Endothelial cell of umbilical vein (primary cell): ENCODE data around the gene RPS29. TPM values are rescaled to one million over a fixed set of nuclear protein-coding genes. Genes with fewer than 3 reads are reported as not detected.

Experiments
- BruUV-seq: library from RNA; stranded (reverse); fragments of 400-500 nt; replicated peaks from 2 replicates; lab custom pipeline; 2021; lab: Mats Ljungman, UMichigan
- CTCF ChIA-PET: fragments of 300-600, 350-600 bp; sonication (Branson Sonifier 250); formaldehyde crosslinking; loops from one replicate; lab custom pipeline; 2021; ENCODE audit warnings: antibody characterized with exemption, inconsistent platforms; lab: Charles Lee
- POLR2A ChIA-PET: fragments of 300-600, 350-600 bp; sonication (Branson Sonifier 250); formaldehyde crosslinking; loops from one replicate; lab custom pipeline; 2021; ENCODE audit warnings: antibody characterized with exemption, inconsistent platforms; lab: Charles Lee
- DNase-seq: peaks from one replicate; pipeline ENCODE4 v3.0.0-alpha.2; 2011; ENCODE audit warnings: low read depth, low spot score
- FAIRE-seq: peaks from 2 replicates; lab custom pipeline; 2011; peaks lifted over from hg19 to GRCh38; lab: Jason Lieb, UNC
- H2AFZ ChIP-seq: 2 replicates; pipeline ENCODE4 v1.6.0; 2012; ENCODE audit warnings: low read depth, low read length, control low read depth, inconsistent platforms
- H3K27ac ChIP-seq: 2 replicates; pipeline ENCODE4 v1.5.1; 2011; ENCODE audit warnings: low read depth, mild to moderate bottlenecking, control low read depth, low read length, moderate library complexity; ENCODE audit not compliant: insufficient read depth
- H3K27me3 ChIP-seq, 2 experiments: 2 replicates each; pipeline versions ENCODE4 v1.6.0 to v1.6.1; 2011; ENCODE audit warnings: low read length in 2 of 2, mixed read lengths in 1 of 2; ENCODE audit not compliant: control insufficient read depth in 2 of 2, insufficient read depth in 2 of 2
- H3K36me3 ChIP-seq, 2 experiments: 2 replicates in 1 of 2; 3 replicates in 1 of 2; pipeline ENCODE4 v1.5.1; 2011; ENCODE audit warnings: low read length in 2 of 2, mild to moderate bottlenecking in 1 of 2, moderate library complexity in 1 of 2; ENCODE audit not compliant: control insufficient read depth in 2 of 2, insufficient read depth in 2 of 2; ENCODE audit errors: extremely low read depth in 1 of 2
- H3K4me1 ChIP-seq: 3 replicates; pipeline ENCODE4 v1.5.1; 2011; ENCODE audit warnings: mild to moderate bottlenecking, low read length; ENCODE audit not compliant: control insufficient read depth, insufficient read depth; ENCODE audit errors: extremely low read depth
- H3K4me2 ChIP-seq: 2 replicates; pipeline ENCODE4 v1.6.1; 2011; ENCODE audit warnings: low read length, control low read depth, mixed read lengths; ENCODE audit not compliant: insufficient read depth
- H3K4me3 ChIP-seq, 3 experiments: fragments of 200-600 bp in 1 of 3; sonication (generic), shearing (Covaris generic) in 1 of 3; replicated peaks in 1 of 3; 2 replicates each; pipeline ENCODE4 v1.5.1; 2011 to 2016; ENCODE audit warnings: control low read depth in 3 of 3, low read length in 3 of 3, mild to moderate bottlenecking in 2 of 3, inconsistent platforms in 1 of 3, low read depth in 1 of 3, moderate library complexity in 1 of 3; ENCODE audit not compliant: insufficient read depth in 1 of 3
- H3K79me2 ChIP-seq: 2 replicates; pipeline ENCODE4 v1.6.0; 2012; ENCODE audit warnings: low read length, inconsistent platforms; ENCODE audit not compliant: control insufficient read depth, insufficient read depth
- H3K9ac ChIP-seq: replicated peaks from 2 replicates; pipeline ENCODE3; 2011; ENCODE audit warnings: low read length, control low read depth; ENCODE audit not compliant: insufficient read depth; ENCODE audit errors: extremely low read depth
- H3K9me1 ChIP-seq: replicated peaks from 3 replicates; pipeline ENCODE4 v1.6.0; 2011; ENCODE audit warnings: mild to moderate bottlenecking, low read length; ENCODE audit not compliant: control insufficient read depth, insufficient read depth; ENCODE audit errors: extremely low read depth
- H3K9me3 ChIP-seq: replicated peaks from 2 replicates; pipeline ENCODE4 v1.5.1; 2012; ENCODE audit warnings: low read length, inconsistent platforms; ENCODE audit not compliant: control insufficient read depth, insufficient read depth
- H4K20me1 ChIP-seq: replicated peaks from 2 replicates; pipeline ENCODE3; 2011; ENCODE audit warnings: mild to moderate bottlenecking, low read length; ENCODE audit not compliant: control insufficient read depth, insufficient read depth; ENCODE audit errors: extremely low read depth
- EZH2 ChIP-seq: IDR thresholded peaks from 2 replicates; pipeline ENCODE4 v1.6.1; 2012; ENCODE audit warnings: borderline replicate concordance, low read depth, mild to moderate bottlenecking, moderate library complexity, low read length, inconsistent platforms; ENCODE audit not compliant: severe bottlenecking
- FOS ChIP-seq: IDR thresholded peaks from 2 replicates; pipeline ENCODE4 v1.6.1; 2011; ENCODE audit warnings: mild to moderate bottlenecking, low read length, moderate library complexity, borderline replicate concordance; ENCODE audit not compliant: insufficient read depth
- GATA2 ChIP-seq: IDR thresholded peaks from 2 replicates; pipeline ENCODE4 v1.7.0; 2011; ENCODE audit warnings: low read depth, mild to moderate bottlenecking, moderate library complexity, mixed read lengths, low read length; ENCODE audit not compliant: insufficient read length, insufficient read depth
- JUN ChIP-seq: IDR thresholded peaks from 2 replicates; pipeline ENCODE4 v1.6.1; 2011; ENCODE audit warnings: borderline replicate concordance, low read depth; ENCODE audit not compliant: insufficient read length, insufficient read depth
- MYC ChIP-seq: IDR thresholded peaks from one replicate; pipeline ENCODE4 v1.6.1; 2011; ENCODE audit warnings: mild to moderate bottlenecking, low read depth, low read length
- POLR2A ChIP-seq: IDR thresholded peaks from 2 replicates; pipeline ENCODE4 v1.6.1; 2012; ENCODE audit warnings: low read depth, mild to moderate bottlenecking, control low read depth, low read length
- POLR2AphosphoS5 ChIP-seq: IDR thresholded peaks from 2 replicates; pipeline ENCODE4 v1.6.1; 2012; ENCODE audit warnings: low read depth, mild to moderate bottlenecking, control low read depth, low read length, moderate library complexity; ENCODE audit not compliant: insufficient read depth
- dilution Hi-C: fragments of 300-500 bp; cut with MboI; formaldehyde crosslinking; loops from one replicate; pipeline ENCODE4 v1.15.0; 2019; ENCODE audit warnings: low sequenced_read_pairs; ENCODE audit not compliant: extremely low pct_ligation_motif_present
- intact Hi-C: fragments of 100-400 bp; cut with micrococcal nuclease; formaldehyde crosslinking; loops from one replicate; pipeline ENCODE4 v1.10.0; 2022
- polyA plus RNA-seq, 4 experiments: library from polyadenylated mRNA; depleted of rRNA in 3 of 4; stranded (reverse) in 3 of 4; unstranded in 1 of 4; fragments of >200 nt; gene quantifications; 2 replicates each; pipeline versions ENCODE4 v1.2.1 to v1.2.3, GENCODE V29; 2011 to 2012; ENCODE audit warnings: missing spikeins in 1 of 4
- total RNA-seq: library from RNA; stranded (reverse); gene quantifications from 2 replicates; pipeline ENCODE4 v1.2.3, GENCODE V29; 2021
- TF ChIP-seq, protein P1 (sequence below), 2 donors: IDR thresholded peaks; 1 replicate in 1 of 2; 2 replicates in 1 of 2; pipeline ENCODE4 v1.5.1; 2011; ENCODE audit warnings: low read length in 2 of 2, mild to moderate bottlenecking in 2 of 2, moderate library complexity in 2 of 2, control low read depth in 1 of 2, inconsistent platforms in 1 of 2, low read depth in 1 of 2; ENCODE audit not compliant: insufficient read depth in 1 of 2; ENCODE audit errors: extremely low read depth in 1 of 2
- TF ChIP-seq, protein P2 (sequence below): IDR thresholded peaks from 2 replicates; pipeline ENCODE4 v1.6.1; 2011; ENCODE audit not compliant: insufficient read depth, insufficient read length

RPS29 gene
- total and polyA plus RNA-seq, 2 donors (not counting 3 experiments of a cell fraction or from before 2014, with no cell fraction given): 1,408 to 14,040 TPM

DNA sequence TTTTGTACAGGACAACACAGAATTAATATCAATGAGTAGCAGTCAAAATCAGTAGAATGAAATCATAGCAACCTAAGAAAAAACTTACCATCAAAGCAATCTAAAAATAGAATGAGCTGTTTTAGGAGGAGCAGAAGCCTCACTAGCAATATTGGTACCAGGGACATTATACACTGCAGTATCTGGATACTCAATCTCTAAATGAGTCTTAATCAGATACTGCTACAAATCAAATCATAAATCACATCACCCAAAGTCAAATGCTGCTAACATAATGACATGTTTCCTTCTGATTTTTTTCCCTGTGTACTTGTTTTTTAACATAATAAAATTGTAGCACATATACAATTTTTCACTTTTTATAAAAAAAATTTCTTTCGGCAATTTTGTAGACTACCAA lies 8.0 kb downstream of the RPS29 start:
- Histone ChIP-seq H3K9ac (no peak overlapping the region), H4K20me1 (no peaks in the 10 kb centered on the region), H3K79me2 (peaks cover 31% of the 10 kb centered on the region), H3K9me3 (no peaks in the 10 kb centered on the region), H3K4me1 (no peaks in the 10 kb centered on the region), H2AFZ (no peak overlapping the region), H3K27ac (no peak overlapping the region), H3K4me2 (no peak overlapping the region), H3K4me3 (no peak overlapping the region), H3K9me1 (no peaks in the 10 kb centered on the region), H3K36me3 (peaks cover 0 to 10% of the 10 kb centered on the region in 2 experiments), H3K27me3 (no peaks in the 10 kb centered on the region)
- BruUV-seq: no TSS peak
- ChIA-PET POLR2A (no interaction called here), CTCF (interaction anchor here (0.6 to 1.3 kb wide), 3 partner anchors 10 to 1083 kb away, joined by 3 to 5 read pairs (median 3); no protein-coding TSS in a partner anchor)
- TF ChIP-seq POLR2A: no peak
- no peak for TF ChIP-seq FOS
- TF ChIP-seq POLR2AphosphoS5: no peak
- TF ChIP-seq, protein P1, sequence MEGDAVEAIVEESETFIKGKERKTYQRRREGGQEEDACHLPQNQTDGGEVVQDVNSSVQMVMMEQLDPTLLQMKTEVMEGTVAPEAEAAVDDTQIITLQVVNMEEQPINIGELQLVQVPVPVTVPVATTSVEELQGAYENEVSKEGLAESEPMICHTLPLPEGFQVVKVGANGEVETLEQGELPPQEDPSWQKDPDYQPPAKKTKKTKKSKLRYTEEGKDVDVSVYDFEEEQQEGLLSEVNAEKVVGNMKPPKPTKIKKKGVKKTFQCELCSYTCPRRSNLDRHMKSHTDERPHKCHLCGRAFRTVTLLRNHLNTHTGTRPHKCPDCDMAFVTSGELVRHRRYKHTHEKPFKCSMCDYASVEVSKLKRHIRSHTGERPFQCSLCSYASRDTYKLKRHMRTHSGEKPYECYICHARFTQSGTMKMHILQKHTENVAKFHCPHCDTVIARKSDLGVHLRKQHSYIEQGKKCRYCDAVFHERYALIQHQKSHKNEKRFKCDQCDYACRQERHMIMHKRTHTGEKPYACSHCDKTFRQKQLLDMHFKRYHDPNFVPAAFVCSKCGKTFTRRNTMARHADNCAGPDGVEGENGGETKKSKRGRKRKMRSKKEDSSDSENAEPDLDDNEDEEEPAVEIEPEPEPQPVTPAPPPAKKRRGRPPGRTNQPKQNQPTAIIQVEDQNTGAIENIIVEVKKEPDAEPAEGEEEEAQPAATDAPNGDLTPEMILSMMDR (IDR thresholded peaks at IDR 0.05; ENCODE audit: extremely low read depth in 1 of 2, insufficient read depth in 1 of 2, low read depth in 1 of 2, low read length in 2 of 2): no peak
- TF ChIP-seq, protein P2, sequence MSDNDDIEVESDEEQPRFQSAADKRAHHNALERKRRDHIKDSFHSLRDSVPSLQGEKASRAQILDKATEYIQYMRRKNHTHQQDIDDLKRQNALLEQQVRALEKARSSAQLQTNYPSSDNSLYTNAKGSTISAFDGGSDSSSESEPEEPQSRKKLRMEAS: no peak
- no peak for TF ChIP-seq JUN
- TF ChIP-seq EZH2: no peak
- no peak for TF ChIP-seq MYC
- no peak for TF ChIP-seq GATA2
- no peak for FAIRE-seq
- dilution Hi-C loops (no loop called here), intact Hi-C loops (no loop called here)
- no peak for DNase-seq
